H1 (cell line): ENCODE measurements around the gene HACD1. TPM values are rescaled to one million over a fixed set of nuclear protein-coding genes. Genes with fewer than 3 reads are reported as not detected.

ENCODE experiments used
- CTCF ChIA-PET: fragments of 300-600 bp; sonication (Branson Sonifier 250); formaldehyde crosslinking; loops from one replicate; lab custom pipeline; 2021; ENCODE audit not compliant: partially characterized antibody; lab: Charles Lee
- POLR2A ChIA-PET: fragments of 300-600 bp; sonication (Branson Sonifier 250); formaldehyde crosslinking; loops from one replicate; lab custom pipeline; 2021; ENCODE audit warnings: inconsistent platforms; ENCODE audit not compliant: partially characterized antibody; lab: Charles Lee
- DNase-seq, 2 experiments: peaks; one replicate each; pipeline versions ENCODE4 v3.0.0 to v3.0.0-alpha.2; 2010 to 2022; ENCODE audit warnings: low spot score in 2 of 2, low read depth in 1 of 2, mixed read lengths in 1 of 2
- FAIRE-seq: peaks from 2 replicates; lab custom pipeline; 2011; peaks lifted over from hg19 to GRCh38; lab: Jason Lieb, UNC
- H2AFZ ChIP-seq: 2 replicates; pipeline ENCODE4 v1.8.1; 2012; ENCODE audit warnings: low read length, inconsistent platforms
- H2AK5ac ChIP-seq: 2 replicates; pipeline ENCODE4 v1.6.1; 2013; ENCODE audit warnings: low read depth, low read length
- H2BK120ac ChIP-seq: replicated peaks from 2 replicates; pipeline ENCODE3; 2013; ENCODE audit warnings: low read depth, low read length, inconsistent platforms
- H2BK12ac ChIP-seq: 2 replicates; pipeline ENCODE4 v1.6.1; 2013; ENCODE audit warnings: low read depth, low read length
- H2BK15ac ChIP-seq: 2 replicates; pipeline ENCODE4 v1.6.1; 2013; ENCODE audit warnings: low read length
- H2BK20ac ChIP-seq: 2 replicates; pipeline ENCODE4 v1.6.1; 2013; ENCODE audit warnings: low read length
- H2BK5ac ChIP-seq: 2 replicates; pipeline ENCODE4 v1.6.1; 2013; ENCODE audit warnings: low read depth, low read length
- H3K14ac ChIP-seq: 2 replicates; pipeline ENCODE4 v1.6.1; 2013; ENCODE audit warnings: inconsistent platforms; ENCODE audit not compliant: insufficient read length
- H3K18ac ChIP-seq: 2 replicates; pipeline ENCODE4 v1.6.1; 2013; ENCODE audit warnings: low read length; ENCODE audit errors: extremely low read depth
- H3K23ac ChIP-seq: 2 replicates; pipeline ENCODE4 v1.6.1; 2013; ENCODE audit warnings: inconsistent platforms; ENCODE audit not compliant: insufficient read length
- H3K23me2 ChIP-seq: 2 replicates; pipeline ENCODE4 v1.6.1; 2013; ENCODE audit warnings: low read depth, low read length
- H3K27ac ChIP-seq: 2 replicates; pipeline ENCODE4 v1.6.1; 2011; ENCODE audit warnings: low read depth, low read length, inconsistent platforms
- H3K27me3 ChIP-seq, 4 experiments: replicated peaks in 1 of 4; 1 replicate in 1 of 4; 2 replicates in 3 of 4; pipeline versions ENCODE4 v1.6.1 to v1.8.1; 2011 to 2013; ENCODE audit warnings: low read length in 3 of 4, mild to moderate bottlenecking in 3 of 4, inconsistent platforms in 2 of 4, mixed read lengths in 2 of 4, moderate library complexity in 1 of 4; ENCODE audit not compliant: control insufficient read depth in 3 of 4, insufficient read depth in 3 of 4; ENCODE audit errors: extremely low read depth in 1 of 4
- H3K36me3 ChIP-seq, 4 experiments: 2 replicates each; pipeline versions ENCODE4 v1.6.1 to v1.8.1; 2011 to 2013; ENCODE audit warnings: mild to moderate bottlenecking in 4 of 4, low read length in 3 of 4, moderate library complexity in 2 of 4, control low read depth in 1 of 4, inconsistent platforms in 1 of 4; ENCODE audit not compliant: insufficient read depth in 4 of 4, control insufficient read depth in 2 of 4
- H3K4ac ChIP-seq: replicated peaks from 2 replicates; pipeline ENCODE3; 2013; ENCODE audit warnings: low read length, low read depth, mixed read lengths, inconsistent platforms; ENCODE audit not compliant: insufficient read length
- H3K4me1 ChIP-seq, 4 experiments: replicated peaks in 1 of 4; 1 replicate in 1 of 4; 2 replicates in 3 of 4; pipeline versions ENCODE4 v1.6.1 to v1.8.1; 2011 to 2013; ENCODE audit warnings: low read length in 3 of 4, inconsistent platforms in 2 of 4, mixed read lengths in 1 of 4; ENCODE audit not compliant: insufficient read depth in 4 of 4, control insufficient read depth in 3 of 4
- H3K4me2 ChIP-seq, 2 experiments: 2 replicates each; pipeline versions ENCODE4 v1.6.1 to v1.8.1; 2011 to 2013; ENCODE audit warnings: low read depth in 2 of 2, low read length in 2 of 2, control low read depth in 1 of 2, inconsistent platforms in 1 of 2, mild to moderate bottlenecking in 1 of 2; ENCODE audit not compliant: insufficient read depth in 1 of 2
- H3K4me3 ChIP-seq, 4 experiments: fragments of 200-600, 300-600 bp in 1 of 4; sonication (generic), shearing (Covaris generic), sonication (Bioruptor Twin) in 1 of 4; 2 replicates each; pipeline versions ENCODE4 v1.5.1 to v1.8.1; 2011 to 2016; ENCODE audit warnings: low read length in 4 of 4, low read depth in 3 of 4, control low read depth in 2 of 4, inconsistent platforms in 2 of 4, mild to moderate bottlenecking in 2 of 4, mixed read lengths in 1 of 4, moderate library complexity in 1 of 4; ENCODE audit not compliant: insufficient read depth in 2 of 4; ENCODE audit errors: extremely low read depth in 1 of 4
- H3K56ac ChIP-seq: replicated peaks from 2 replicates; pipeline ENCODE3; 2013; ENCODE audit warnings: low read depth, mild to moderate bottlenecking, mixed read lengths, low read length, inconsistent platforms; ENCODE audit not compliant: insufficient read length
- H3K79me1 ChIP-seq: 2 replicates; pipeline ENCODE4 v1.6.1; 2013; ENCODE audit warnings: low read depth, low read length, control low read depth
- H3K79me2 ChIP-seq, 2 experiments: 2 replicates each; pipeline versions ENCODE4 v1.6.1 to v1.8.1; 2012 to 2013; ENCODE audit warnings: low read length in 2 of 2, mild to moderate bottlenecking in 2 of 2, inconsistent platforms in 1 of 2; ENCODE audit not compliant: insufficient read depth in 2 of 2, control insufficient read depth in 1 of 2
- H3K9ac ChIP-seq, 4 experiments: replicated peaks in 1 of 4; 1 replicate in 1 of 4; 2 replicates in 3 of 4; pipeline versions ENCODE4 v1.6.1 to v1.8.1; 2011 to 2013; ENCODE audit warnings: low read depth in 3 of 4, low read length in 3 of 4, control low read depth in 2 of 4, mild to moderate bottlenecking in 2 of 4, moderate library complexity in 2 of 4, inconsistent platforms in 1 of 4; ENCODE audit errors: extremely low read depth in 1 of 4
- H3K9me3 ChIP-seq, 2 experiments: 2 replicates each; pipeline versions ENCODE4 v1.6.1 to v1.8.1; 2012 to 2013; ENCODE audit warnings: mild to moderate bottlenecking in 2 of 2, moderate library complexity in 2 of 2, control low read depth in 1 of 2, inconsistent platforms in 1 of 2, low read depth in 1 of 2, low read length in 1 of 2, mixed read lengths in 1 of 2; ENCODE audit not compliant: insufficient read depth in 2 of 2
- H4K20me1 ChIP-seq, 2 experiments: replicated peaks in 1 of 2; 2 replicates each; pipeline versions ENCODE3 to v1.8.1; 2011 to 2013; ENCODE audit warnings: inconsistent platforms in 2 of 2, low read length in 2 of 2, mild to moderate bottlenecking in 1 of 2; ENCODE audit not compliant: insufficient read depth in 2 of 2, control insufficient read depth in 1 of 2
- H4K5ac ChIP-seq: 2 replicates; pipeline ENCODE4 v1.6.1; 2013; ENCODE audit warnings: low read length, low read depth, mixed read lengths, inconsistent platforms; ENCODE audit not compliant: insufficient read length
- H4K8ac ChIP-seq: 2 replicates; pipeline ENCODE4 v1.8.0; 2013; ENCODE audit warnings: mild to moderate bottlenecking, moderate library complexity, low read length, inconsistent platforms; ENCODE audit not compliant: insufficient read depth; ENCODE audit errors: extremely low read depth
- H4K91ac ChIP-seq: replicated peaks from 2 replicates; pipeline ENCODE3; 2013; ENCODE audit warnings: low read length, mixed read lengths, inconsistent platforms; ENCODE audit not compliant: insufficient read length
- BCL11A ChIP-seq, 2 experiments: IDR thresholded peaks; one replicate each; pipeline ENCODE4 v1.6.1; 2011; ENCODE audit warnings: low read depth in 2 of 2, low read length in 2 of 2, mild to moderate bottlenecking in 2 of 2
- CHD2 ChIP-seq: IDR thresholded peaks from 2 replicates; pipeline ENCODE4 v1.6.1; 2012; ENCODE audit warnings: low read length, improper control_type of control experiment
- EZH2 ChIP-seq: fragments of 200-600 bp; sonication (generic); IDR thresholded peaks from 2 replicates; pipeline ENCODE4 v1.7.1; 2012; ENCODE audit warnings: low read depth, mild to moderate bottlenecking, moderate library complexity, low read length, inconsistent platforms; ENCODE audit not compliant: severe bottlenecking
- GABPA ChIP-seq: IDR thresholded peaks from 2 replicates; pipeline ENCODE4 v1.6.1; 2011; ENCODE audit warnings: mild to moderate bottlenecking, low read length, moderate library complexity, borderline replicate concordance; ENCODE audit not compliant: insufficient read depth
- JUND ChIP-seq: IDR thresholded peaks from 2 replicates; pipeline ENCODE4 v1.6.1; 2011; ENCODE audit warnings: mild to moderate bottlenecking, improper control_type of control experiment, low read length
- RAD21 ChIP-seq, 2 experiments: IDR thresholded peaks in 1 of 2; conservative IDR thresholded peaks in 1 of 2; 2 replicates each; pipeline ENCODE4 v1.6.1; 2011; ENCODE audit warnings: low read depth in 2 of 2, low read length in 2 of 2, improper control_type of control experiment in 1 of 2, inconsistent platforms in 1 of 2, mild to moderate bottlenecking in 1 of 2, moderate library complexity in 1 of 2
- polyA plus RNA-seq, 7 experiments: library from polyadenylated mRNA; depleted of rRNA in 3 of 7; stranded (reverse) in 5 of 7; unstranded in 2 of 7; fragments of >200 nt in 5 of 7; fragments of 200-250 nt in 2 of 7; gene quantifications; 1 replicate in 5 of 7; 2 replicates in 1 of 7; 4 replicates in 1 of 7; pipeline versions ENCODE4 v1.2.1 to v1.2.3, GENCODE V29; 2011 to 2013; ENCODE audit warnings: missing spikeins in 2 of 7, mixed read lengths in 2 of 7
- total RNA-seq: library from RNA; stranded (reverse); fragmentation: NEBNext Ultra II Directional; extraction: Animal tissue kit (Norgen Biotek cat#: 25700); gene quantifications from 2 replicates; pipeline ENCODE4 v1.2.1, GENCODE V29; 2021

HACD1 gene
- total and polyA plus RNA-seq, 2 of the 8 experiments (the other 6 are each of a cell fraction or from before 2014, with no cell fraction given): 18.7 to 30.8 TPM

GRCh38 chr10:17660921-17661320 lies 43.7 kb upstream of the HACD1 start:
- H2BK120ac ChIP-seq: no peak overlapping the region
- no peak for TF ChIP-seq GABPA
- no peak for TF ChIP-seq EZH2
- no peak for TF ChIP-seq BCL11A (IDR thresholded peaks at IDR 0.05; ENCODE audit: low read depth in 2 of 2, low read length in 2 of 2)
- TF ChIP-seq CHD2: no peak
- no peak for TF ChIP-seq JUND
- no peak for TF ChIP-seq RAD21 (IDR thresholded peaks at IDR 0.05 in 1 of 2, conservative IDR thresholded peaks at IDR 0.05 in 1 of 2; ENCODE audit: low read depth in 2 of 2, low read length in 2 of 2)
- TF ChIP-seq, all 59 proteins: peak for 0
- H2BK12ac ChIP-seq: no peak overlapping the region
- H3K4ac ChIP-seq: no peak overlapping the region
- H3K9ac ChIP-seq: no peak overlapping the region
- no peak overlapping the region for H3K56ac ChIP-seq
- no peak overlapping the region for H2BK20ac ChIP-seq
- H4K5ac ChIP-seq: no peak overlapping the region
- CTCF ChIA-PET: interaction anchor here (1.1 kb wide), 1 partner anchor 10 kb away, joined by 3 read pairs; no protein-coding TSS in a partner anchor
- H3K79me1 ChIP-seq: no peaks in the 10 kb centered on the region
- H3K4me1 ChIP-seq: peaks cover 0 to 4% (median 0%) of the 10 kb centered on the region in 4 experiments; a peak in 1 of 7 replicates
- H3K4me2 ChIP-seq: no peak overlapping the region
- FAIRE-seq (no peak), DNase-seq (no peak)
- 0 out of 4 replicates have a peak, but pooled peaks cover 0 to 10% of the 10 kb centered on the region in 2 experiments for H3K9me3 ChIP-seq
- H4K8ac ChIP-seq: no peak overlapping the region
- H3K27me3 ChIP-seq: no peaks in the 10 kb centered on the region
- H2BK5ac ChIP-seq: no peak overlapping the region
- H2AFZ ChIP-seq: no peak overlapping the region
- no peak overlapping the region for H2BK15ac ChIP-seq
- H3K14ac ChIP-seq: no peak overlapping the region
- H3K36me3 ChIP-seq: peaks cover 0 to 8% (median 0%) of the 10 kb centered on the region in 4 experiments; a peak in 1 of 8 replicates
- H3K23ac ChIP-seq: no peak overlapping the region
- no peak overlapping the region for H2AK5ac ChIP-seq
- peaks cover 0 to 2% of the 10 kb centered on the region in 2 experiments for H4K20me1 ChIP-seq
- no peak overlapping the region for H3K27ac ChIP-seq
- peaks cover 3 to 83% of the 10 kb centered on the region in 2 experiments for H3K79me2 ChIP-seq
- no peak overlapping the region for H3K4me3 ChIP-seq
- H3K23me2 ChIP-seq: no peaks in the 10 kb centered on the region
- H4K91ac ChIP-seq: no peak overlapping the region
- H3K18ac ChIP-seq: no peak overlapping the region
- POLR2A ChIA-PET: no interaction called here
